Smooth muscle cell (in vitro differentiated cells): ENCODE measurements around the gene B3GALT6. TPM values are rescaled to one million over a fixed set of nuclear protein-coding genes. Genes with fewer than 3 reads are reported as not detected.

Experiments used
- DNase-seq: peaks from one replicate; lab custom pipeline; 2025; ENCODE audit not compliant: unreplicated experiment; lab: John Stamatoyannopoulos, UW
- H2AFZ ChIP-seq: fragments of 200-600 bp; sonication (generic); 2 replicates; pipeline ENCODE4 v1.6.0; 2016; ENCODE audit warnings: antibody characterized with exemption, low read depth, mild to moderate bottlenecking
- H3F3A ChIP-seq: fragments of 200-600 bp; sonication (generic); 2 replicates; pipeline ENCODE4 v1.6.0; 2017; ENCODE audit warnings: antibody characterized with exemption, low read depth
- H3K27ac ChIP-seq: fragments of 200-600 bp; sonication (generic); 2 replicates; pipeline ENCODE4 v1.5.1; 2016; ENCODE audit warnings: low read depth, mild to moderate bottlenecking
- H3K27me3 ChIP-seq: fragments of 200-600 bp; sonication (generic); 2 replicates; pipeline ENCODE4 v1.6.1; 2016; ENCODE audit warnings: low read depth, mild to moderate bottlenecking
- H3K36me3 ChIP-seq: fragments of 200-600 bp; sonication (generic); 2 replicates; pipeline ENCODE4 v1.5.1; 2016; ENCODE audit warnings: low read depth
- H3K4me1 ChIP-seq: fragments of 200-600 bp; sonication (generic); 2 replicates; pipeline ENCODE4 v1.5.1; 2016; ENCODE audit warnings: low read depth
- H3K4me2 ChIP-seq: fragments of 200-600 bp; sonication (generic); 2 replicates; pipeline ENCODE4 v1.6.0; 2016; ENCODE audit warnings: mild to moderate bottlenecking
- H3K4me3 ChIP-seq: fragments of 200-600 bp; sonication (generic); 2 replicates; pipeline ENCODE4 v1.5.1; 2016; ENCODE audit warnings: mild to moderate bottlenecking
- H3K79me2 ChIP-seq: fragments of 200-600 bp; sonication (generic); 2 replicates; pipeline ENCODE4 v1.6.0; 2016; ENCODE audit warnings: low read depth, mild to moderate bottlenecking
- H3K9ac ChIP-seq: fragments of 200-600 bp; sonication (generic); 2 replicates; pipeline ENCODE4 v1.6.0; 2016; ENCODE audit warnings: low read depth
- H3K9me3 ChIP-seq: fragments of 200-600 bp; sonication (generic); replicated peaks from 2 replicates; pipeline ENCODE4 v1.5.1; 2016; ENCODE audit warnings: low read depth
- H4K20me1 ChIP-seq: fragments of 200-600 bp; sonication (generic); 2 replicates; pipeline ENCODE4 v1.6.0; 2016; ENCODE audit warnings: low read depth
- CTCF ChIP-seq: fragments of 200-600 bp; sonication (generic); IDR thresholded peaks from 2 replicates; pipeline ENCODE4 v1.5.1; 2017; ENCODE audit warnings: borderline replicate concordance, mild to moderate bottlenecking, antibody characterized with exemption; ENCODE audit not compliant: insufficient read depth, poor library complexity, severe bottlenecking
- WGBS: methylation state at CpG from one replicate; pipeline ENCODE4 v1.1.7; 2016; ENCODE audit warnings: low lambda C conversion rate; 5-methylcytosine and 5-hydroxymethylcytosine counted together
- polyA plus RNA-seq: library from polyadenylated mRNA; unstranded; fragments of >200 nt; fragmentation: Nextera tagmentation; extraction: Ambion mirVana; gene quantifications from 2 replicates; pipeline ENCODE4 v1.2.1, GENCODE V29; 2016
- total RNA-seq: library from RNA; depleted of rRNA; stranded (reverse); fragments of >200 nt; gene quantifications from 2 replicates; pipeline ENCODE4 v1.2.3, GENCODE V29; 2014

Gene B3GALT6
- total and polyA plus RNA-seq, 2 experiments from 2014 or later = 15.0 to 33.2 TPM

- H3K27me3 ChIP-seq = no peaks in the 10 kb centered on the region
- peak; percentile 13 for DNase-seq
- no peaks in the 10 kb centered on the region for H3K4me1 ChIP-seq
- no peak overlapping the region for H2AFZ ChIP-seq
- H3K36me3 ChIP-seq = no peaks in the 10 kb centered on the region
- peaks cover 63% of the 10 kb centered on the region for H3K79me2 ChIP-seq
- WGBS = 47% methylated on average over 10 of the region's 10 CpGs
- peaks cover 67% of the 10 kb centered on the region for H4K20me1 ChIP-seq
- peaks cover 8% of the 10 kb centered on the region for H3F3A ChIP-seq
- H3K27ac ChIP-seq = peak overlapping the region; percentile 95
- H3K9ac ChIP-seq = peak overlapping the region; percentile 85
- peak; percentile 25 for TF ChIP-seq CTCF
- no peaks in the 10 kb centered on the region for H3K9me3 ChIP-seq
- peak overlapping the region; percentile 52 for H3K4me2 ChIP-seq
- no peak overlapping the region for H3K4me3 ChIP-seq
Observed at GRCh38 chr1:1264868-1265272, 32.8 kb downstream of the B3GALT6 start.

GRCh38 chr1:1267488-1268283, 35.6 kb downstream of the B3GALT6 start:
- Histone ChIP-seq H3K27ac (no peak overlapping the region), H3K79me2 (peaks cover 80% of the 10 kb centered on the region), H4K20me1 (peaks cover 70% of the 10 kb centered on the region), H3F3A (peaks cover 8% of the 10 kb centered on the region), H3K4me3 (no peak overlapping the region), H3K9ac (no peak overlapping the region), H2AFZ (no peak overlapping the region), H3K4me1 (peaks cover 11% of the 10 kb centered on the region), H3K27me3 (no peaks in the 10 kb centered on the region), H3K4me2 (no peak overlapping the region), H3K9me3 (no peaks in the 10 kb centered on the region), H3K36me3 (no peaks in the 10 kb centered on the region)
- WGBS = 98% methylated on average over 39 of the region's 39 CpGs
- no peak for DNase-seq
- TF ChIP-seq CTCF = no peak

- Histone ChIP-seq H4K20me1 (peaks cover 69% of the 10 kb centered on the region), H3K79me2 (peaks cover 82% of the 10 kb centered on the region), H3K4me1 (peaks cover 12% of the 10 kb centered on the region), H3K27ac (no peak overlapping the region), H3F3A (peaks cover 8% of the 10 kb centered on the region), H3K9me3 (no peaks in the 10 kb centered on the region), H3K27me3 (no peaks in the 10 kb centered on the region), H2AFZ (no peak overlapping the region), H3K4me2 (no peak overlapping the region), H3K9ac (no peak overlapping the region), H3K36me3 (no peaks in the 10 kb centered on the region), H3K4me3 (no peak overlapping the region)
- 97% methylated on average over 13 of the region's 13 CpGs for WGBS
- no peak for DNase-seq
- TF ChIP-seq CTCF = no peak
Observed at GRCh38 chr1:1268284-1268682, 36.2 kb downstream of the B3GALT6 start.

GRCh38 chr1:1270813-1271212, 38.8 kb downstream of the B3GALT6 start:
- no peak overlapping the region for H3K4me3 ChIP-seq
- no peak overlapping the region for H3K27ac ChIP-seq
- no peaks in the 10 kb centered on the region for H3K27me3 ChIP-seq
- H3F3A ChIP-seq = peaks cover 7% of the 10 kb centered on the region
- WGBS = 84% methylated on average over 7 of the region's 7 CpGs
- no peak for TF ChIP-seq CTCF
- H3K9me3 ChIP-seq = no peaks in the 10 kb centered on the region
- H3K4me1 ChIP-seq = peaks cover 18% of the 10 kb centered on the region
- peak overlapping the region; percentile 54 for H3K4me2 ChIP-seq
- H3K36me3 ChIP-seq = no peaks in the 10 kb centered on the region
- DNase-seq = no peak
- H4K20me1 ChIP-seq = peaks cover 50% of the 10 kb centered on the region
- peaks cover 71% of the 10 kb centered on the region for H3K79me2 ChIP-seq
- H2AFZ ChIP-seq = no peak overlapping the region
- no peak overlapping the region for H3K9ac ChIP-seq
